ENCODE results near the gene ZNF189.

DNA sequence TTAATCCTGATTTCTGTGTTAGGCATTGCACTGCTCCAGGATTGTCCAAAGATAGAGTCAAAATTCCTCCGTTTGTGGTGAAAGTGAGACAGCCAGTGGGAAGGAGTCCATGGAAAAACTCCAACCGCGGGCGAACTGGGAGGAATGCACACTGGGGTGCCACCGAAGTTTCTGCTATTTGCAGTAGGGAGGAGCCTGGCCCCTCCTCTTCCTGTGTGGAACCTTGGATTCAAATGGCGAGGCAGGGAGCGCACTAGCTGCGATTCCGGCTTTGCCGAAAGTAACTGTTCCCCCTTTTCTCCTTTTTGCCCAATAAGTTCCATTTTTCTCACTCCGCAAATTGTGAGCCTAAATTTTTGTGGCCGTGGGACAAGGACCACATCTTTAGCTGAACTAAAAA, 23.1 kb upstream of the ZNF189 start:
- TF ChIP-seq, protein P1, sequence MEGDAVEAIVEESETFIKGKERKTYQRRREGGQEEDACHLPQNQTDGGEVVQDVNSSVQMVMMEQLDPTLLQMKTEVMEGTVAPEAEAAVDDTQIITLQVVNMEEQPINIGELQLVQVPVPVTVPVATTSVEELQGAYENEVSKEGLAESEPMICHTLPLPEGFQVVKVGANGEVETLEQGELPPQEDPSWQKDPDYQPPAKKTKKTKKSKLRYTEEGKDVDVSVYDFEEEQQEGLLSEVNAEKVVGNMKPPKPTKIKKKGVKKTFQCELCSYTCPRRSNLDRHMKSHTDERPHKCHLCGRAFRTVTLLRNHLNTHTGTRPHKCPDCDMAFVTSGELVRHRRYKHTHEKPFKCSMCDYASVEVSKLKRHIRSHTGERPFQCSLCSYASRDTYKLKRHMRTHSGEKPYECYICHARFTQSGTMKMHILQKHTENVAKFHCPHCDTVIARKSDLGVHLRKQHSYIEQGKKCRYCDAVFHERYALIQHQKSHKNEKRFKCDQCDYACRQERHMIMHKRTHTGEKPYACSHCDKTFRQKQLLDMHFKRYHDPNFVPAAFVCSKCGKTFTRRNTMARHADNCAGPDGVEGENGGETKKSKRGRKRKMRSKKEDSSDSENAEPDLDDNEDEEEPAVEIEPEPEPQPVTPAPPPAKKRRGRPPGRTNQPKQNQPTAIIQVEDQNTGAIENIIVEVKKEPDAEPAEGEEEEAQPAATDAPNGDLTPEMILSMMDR (IDR thresholded peaks at IDR 0.05 in 4 of 5, conservative IDR thresholded peaks at IDR 0.05 in 1 of 5) = no peak
- TF ChIP-seq POLR2A (IDR thresholded peaks at IDR 0.05) = no peak
